HG03575 (cell line): ENCODE results near the gene FBXL4.
"Not testable (repeated sequence)": the region's sequence is repeated elsewhere in the genome, so short reads cannot be mapped to it uniquely, and the experiment has no call there.

Experiments
- ATAC-seq: cut with Tn5 transposase; IDR thresholded peaks from one replicate; pipeline ENCODE4 v1.9.1; 2021; ENCODE audit not compliant: unreplicated experiment, insufficient number of reproducible peaks, low FRiP score; ENCODE audit errors: extremely low read depth

FBXL4 gene

GRCh38 chr6:98946879-98947410, 801 bp downstream of the FBXL4 start:
- ATAC-seq, result peak; percentile 13

- no peak for ATAC-seq
These were observed 1.4 kb downstream of the FBXL4 start for GRCh38 chr6:98946266-98946878.

- ATAC-seq, result no peak
These were observed 2.2 kb downstream of the FBXL4 start for GRCh38 chr6:98945311-98946115.

- ATAC-seq, result no peak
These were observed 3.1 kb downstream of the FBXL4 start for GRCh38 chr6:98944598-98945081.

GRCh38 chr6:98944168-98944567, 3.6 kb downstream of the FBXL4 start:
- ATAC-seq, result no peak

- ATAC-seq, result no peak
These were observed 5.4 kb downstream of the FBXL4 start for GRCh38 chr6:98942263-98942803.

GRCh38 chr6:98941319-98941718, 6.4 kb downstream of the FBXL4 start:
- no peak for ATAC-seq

- ATAC-seq, result no peak
These were observed 10.4 kb downstream of the FBXL4 start for GRCh38 chr6:98937351-98937750.

GRCh38 chr6:98932381-98932780, 15.4 kb downstream of the FBXL4 start:
- no peak for ATAC-seq

GRCh38 chr6:98931696-98932095, 16.1 kb downstream of the FBXL4 start:
- ATAC-seq, result no peak

GRCh38 chr6:98929498-98930060, 18.2 kb downstream of the FBXL4 start:
- ATAC-seq, result no peak

GRCh38 chr6:98928688-98929087, 19.1 kb downstream of the FBXL4 start:
- ATAC-seq, result no peak

GRCh38 chr6:98927534-98927933, 20.2 kb downstream of the FBXL4 start:
- ATAC-seq, result no peak

- no peak for ATAC-seq
These were observed 21.9 kb downstream of the FBXL4 start for GRCh38 chr6:98925831-98926230.

- ATAC-seq, result no peak
These were observed 23.1 kb downstream of the FBXL4 start for GRCh38 chr6:98924647-98925046.

GRCh38 chr6:98920904-98921431, 26.8 kb downstream of the FBXL4 start:
- ATAC-seq, result no peak

GRCh38 chr6:98910946-98911345, 36.8 kb downstream of the FBXL4 start:
- ATAC-seq, result not testable (repeated sequence)

GRCh38 chr6:98909236-98909635, 38.5 kb downstream of the FBXL4 start:
- ATAC-seq, result no peak

- ATAC-seq, result not testable (repeated sequence)
These were observed 41.4 kb downstream of the FBXL4 start for GRCh38 chr6:98906342-98906741.
